Endothelial cell (in vitro differentiated cells): ENCODE results near the gene CNTN4. TPM values are rescaled to one million over a fixed set of nuclear protein-coding genes. Genes with fewer than 3 reads are reported as not detected.

Experiments used
- DNase-seq: peaks from one replicate; pipeline ENCODE4 v3.0.0; 2021; ENCODE audit warnings: low spot score
- H3K27ac Mint-ChIP-seq: one replicate; pipeline ENCODE4 v1.8.0; 2021; ENCODE audit warnings: mixed read lengths, inconsistent platforms; ENCODE audit not compliant: unreplicated experiment
- H3K27me3 Mint-ChIP-seq: one replicate; pipeline ENCODE4 v1.8.0; 2021; ENCODE audit warnings: mild to moderate bottlenecking, moderate library complexity, mixed read lengths, inconsistent platforms; ENCODE audit not compliant: unreplicated experiment
- H3K36me3 Mint-ChIP-seq: one replicate; pipeline ENCODE4 v1.8.0; 2021; ENCODE audit warnings: mild to moderate bottlenecking, low read depth, mixed read lengths, inconsistent platforms; ENCODE audit not compliant: unreplicated experiment
- H3K4me1 Mint-ChIP-seq: one replicate; pipeline ENCODE4 v1.8.0; 2021; ENCODE audit warnings: mild to moderate bottlenecking, mixed read lengths, inconsistent platforms; ENCODE audit not compliant: unreplicated experiment
- H3K4me3 Mint-ChIP-seq: one replicate; pipeline ENCODE4 v1.8.0; 2021; ENCODE audit warnings: mild to moderate bottlenecking, mixed read lengths, inconsistent platforms; ENCODE audit not compliant: unreplicated experiment
- H3K9me3 Mint-ChIP-seq: one replicate; pipeline ENCODE4 v1.8.0; 2021; ENCODE audit warnings: mixed read lengths, inconsistent platforms; ENCODE audit not compliant: unreplicated experiment
- total RNA-seq: library from RNA; stranded (reverse); fragmentation: NEBNext Ultra II Directional; extraction: Animal tissue kit (Norgen Biotek cat#: 25700); gene quantifications from one replicate; pipeline ENCODE4 v1.2.1, GENCODE V29; 2021; ENCODE audit not compliant: unreplicated experiment
- TF ChIP-seq, protein P1 (sequence below): fragments of 200-600 bp; sonication (generic); IDR thresholded peaks from one replicate; pipeline ENCODE4 v1.5.0; 2021; ENCODE audit warnings: antibody characterized with exemption; ENCODE audit not compliant: unreplicated experiment

CNTN4 gene
- total RNA-seq, 1 donor from 2014 or later = not detected

DNA sequence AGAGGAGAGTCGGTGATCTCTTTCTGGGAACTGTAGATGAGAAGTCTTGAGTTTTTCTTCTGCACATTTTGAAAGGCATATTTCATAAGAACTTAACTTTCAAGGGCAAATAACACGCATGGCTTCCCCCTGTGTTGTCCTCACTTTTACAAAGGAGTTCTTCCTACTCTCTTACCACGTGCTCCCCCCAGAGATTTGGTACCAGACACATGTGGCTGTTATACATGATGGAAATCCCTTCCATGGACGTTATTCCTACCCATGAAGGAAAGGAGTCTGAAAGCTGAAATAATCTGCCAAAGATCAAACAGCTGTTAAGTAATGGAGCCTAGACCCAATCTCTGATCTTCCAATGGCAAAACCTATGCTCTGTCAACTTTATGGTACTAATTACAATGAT lies 1007.1 kb downstream of the CNTN4 start:
- Mint-ChIP-seq H3K27me3 (no peaks in the 10 kb centered on the region), H3K4me3 (no peak overlapping the region), H3K36me3 (no peaks in the 10 kb centered on the region), H3K4me1 (no peaks in the 10 kb centered on the region), H3K9me3 (peaks cover 33% of the 10 kb centered on the region), H3K27ac (no peak overlapping the region)
- TF ChIP-seq, protein P1, sequence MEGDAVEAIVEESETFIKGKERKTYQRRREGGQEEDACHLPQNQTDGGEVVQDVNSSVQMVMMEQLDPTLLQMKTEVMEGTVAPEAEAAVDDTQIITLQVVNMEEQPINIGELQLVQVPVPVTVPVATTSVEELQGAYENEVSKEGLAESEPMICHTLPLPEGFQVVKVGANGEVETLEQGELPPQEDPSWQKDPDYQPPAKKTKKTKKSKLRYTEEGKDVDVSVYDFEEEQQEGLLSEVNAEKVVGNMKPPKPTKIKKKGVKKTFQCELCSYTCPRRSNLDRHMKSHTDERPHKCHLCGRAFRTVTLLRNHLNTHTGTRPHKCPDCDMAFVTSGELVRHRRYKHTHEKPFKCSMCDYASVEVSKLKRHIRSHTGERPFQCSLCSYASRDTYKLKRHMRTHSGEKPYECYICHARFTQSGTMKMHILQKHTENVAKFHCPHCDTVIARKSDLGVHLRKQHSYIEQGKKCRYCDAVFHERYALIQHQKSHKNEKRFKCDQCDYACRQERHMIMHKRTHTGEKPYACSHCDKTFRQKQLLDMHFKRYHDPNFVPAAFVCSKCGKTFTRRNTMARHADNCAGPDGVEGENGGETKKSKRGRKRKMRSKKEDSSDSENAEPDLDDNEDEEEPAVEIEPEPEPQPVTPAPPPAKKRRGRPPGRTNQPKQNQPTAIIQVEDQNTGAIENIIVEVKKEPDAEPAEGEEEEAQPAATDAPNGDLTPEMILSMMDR = no peak
- no peak for DNase-seq

DNA sequence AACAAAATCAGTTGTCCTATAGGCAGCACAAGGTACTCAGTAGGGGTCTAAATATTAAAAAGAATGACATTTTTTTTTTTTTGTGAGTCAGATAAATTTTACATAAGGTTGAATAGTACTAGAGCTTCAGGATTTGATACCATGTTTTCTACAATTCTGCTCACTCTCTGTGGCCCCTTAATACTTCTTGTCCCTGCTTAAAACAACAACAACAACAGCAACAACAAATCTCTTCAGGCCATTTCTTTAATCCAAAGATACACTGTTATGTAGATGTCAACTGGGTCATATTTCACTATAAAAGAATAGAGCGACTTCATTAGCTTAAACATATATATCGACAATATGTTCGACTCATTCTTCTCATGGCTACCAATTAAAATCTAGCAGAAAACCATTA lies 1008.5 kb downstream of the CNTN4 start:
- H3K27ac Mint-ChIP-seq = no peak overlapping the region
- no peaks in the 10 kb centered on the region for H3K4me1 Mint-ChIP-seq
- DNase-seq = no peak
- H3K4me3 Mint-ChIP-seq = no peak overlapping the region
- no peaks in the 10 kb centered on the region for H3K36me3 Mint-ChIP-seq
- peaks cover 35% of the 10 kb centered on the region for H3K9me3 Mint-ChIP-seq
- H3K27me3 Mint-ChIP-seq = no peaks in the 10 kb centered on the region
- TF ChIP-seq, protein P1 = no peak
